Neuronal stem cell (in vitro differentiated cells): Measurements from ENCODE around the gene ITPK1.
A peak's percentile ranks its signal among the peaks of the same experiment; 100 is the strongest.

Experiments
- DNase-seq: peaks from one replicate; pipeline ENCODE4 v3.0.0-alpha.2; 2013; ENCODE audit warnings: low spot score
- H2AFZ ChIP-seq: one replicate; pipeline ENCODE4 v1.6.1; 2013; ENCODE audit warnings: mild to moderate bottlenecking, low read length, inconsistent platforms
- H2AK5ac ChIP-seq: 2 replicates; pipeline ENCODE4 v1.6.1; 2013; ENCODE audit warnings: low read depth, mild to moderate bottlenecking, inconsistent platforms, low read length, moderate library complexity, mixed read lengths
- H2BK120ac ChIP-seq: 2 replicates; pipeline ENCODE4 v1.6.1; 2013; ENCODE audit warnings: low read depth, mild to moderate bottlenecking, inconsistent platforms, low read length, moderate library complexity, mixed read lengths
- H2BK12ac ChIP-seq: one replicate; pipeline ENCODE4 v1.6.1; 2013; ENCODE audit warnings: low read length, inconsistent platforms
- H2BK15ac ChIP-seq: 2 replicates; pipeline ENCODE4 v1.6.1; 2013; ENCODE audit warnings: mild to moderate bottlenecking, low read length, inconsistent platforms, mixed read lengths
- H2BK5ac ChIP-seq: one replicate; pipeline ENCODE4 v1.6.1; 2013; ENCODE audit warnings: inconsistent platforms, mild to moderate bottlenecking, low read length, moderate library complexity
- H3K14ac ChIP-seq: one replicate; pipeline ENCODE4 v1.6.1; 2013; ENCODE audit warnings: low read length, inconsistent platforms
- H3K18ac ChIP-seq: 2 replicates; pipeline ENCODE4 v1.6.1; 2013; ENCODE audit warnings: low read length, inconsistent platforms
- H3K23ac ChIP-seq: 2 replicates; pipeline ENCODE4 v1.6.1; 2013; ENCODE audit warnings: low read depth, mild to moderate bottlenecking, mixed read lengths, low read length, inconsistent platforms; ENCODE audit not compliant: poor library complexity
- H3K27ac ChIP-seq: replicated peaks from 3 replicates; pipeline ENCODE4 v1.5.1; 2013; ENCODE audit warnings: low read length, inconsistent platforms
- H3K27me3 ChIP-seq, 3 experiments: 2 replicates each; pipeline ENCODE4 v1.6.1; 2013; ENCODE audit warnings: low read length in 3 of 3, mild to moderate bottlenecking in 2 of 3, inconsistent platforms in 1 of 3, low read depth in 1 of 3, mixed read lengths in 1 of 3, moderate library complexity in 1 of 3; ENCODE audit not compliant: control insufficient read depth in 3 of 3, insufficient read depth in 3 of 3
- H3K36me3 ChIP-seq, 2 donors: replicated peaks in 1 of 2; 2 replicates each; pipeline ENCODE4 v1.6.1; 2013; ENCODE audit warnings: low read length in 2 of 2; ENCODE audit not compliant: control insufficient read depth in 2 of 2, insufficient read depth in 2 of 2
- H3K4ac ChIP-seq: 2 replicates; pipeline ENCODE4 v1.6.1; 2013; ENCODE audit warnings: inconsistent platforms, mild to moderate bottlenecking, low read length, moderate library complexity
- H3K4me1 ChIP-seq, 2 donors: 1 replicate in 1 of 2; 2 replicates in 1 of 2; pipeline ENCODE4 v1.6.1; 2013; ENCODE audit warnings: low read length in 2 of 2, low read depth in 1 of 2; ENCODE audit not compliant: control insufficient read depth in 2 of 2, insufficient read depth in 1 of 2
- H3K4me2 ChIP-seq: one replicate; pipeline ENCODE4 v1.6.1; 2013; ENCODE audit warnings: mild to moderate bottlenecking, low read length, inconsistent platforms; ENCODE audit not compliant: insufficient read depth, poor library complexity, severe bottlenecking
- H3K4me3 ChIP-seq, 2 donors: 2 replicates each; pipeline ENCODE4 v1.5.1; 2013; ENCODE audit warnings: low read length in 2 of 2, mild to moderate bottlenecking in 2 of 2, inconsistent platforms in 1 of 2, moderate library complexity in 1 of 2
- H3K79me1 ChIP-seq: one replicate; pipeline ENCODE4 v1.6.1; 2013; ENCODE audit warnings: low read depth, mild to moderate bottlenecking, inconsistent platforms, low read length, moderate library complexity
- H3K9ac ChIP-seq: one replicate; pipeline ENCODE4 v1.6.1; 2013; ENCODE audit warnings: mild to moderate bottlenecking, low read depth, low read length, inconsistent platforms; ENCODE audit not compliant: poor library complexity
- H3K9me3 ChIP-seq, 2 donors: replicated peaks in 1 of 2; 2 replicates each; pipeline versions ENCODE3 to v1.6.1; 2013; ENCODE audit warnings: low read length in 2 of 2, mild to moderate bottlenecking in 2 of 2, inconsistent platforms in 1 of 2, low read depth in 1 of 2, mixed read lengths in 1 of 2, moderate library complexity in 1 of 2; ENCODE audit not compliant: control insufficient read depth in 2 of 2, insufficient read depth in 1 of 2
- H4K8ac ChIP-seq: one replicate; pipeline ENCODE4 v1.6.1; 2013; ENCODE audit warnings: low read depth, mild to moderate bottlenecking, inconsistent platforms, low read length, moderate library complexity
- H4K91ac ChIP-seq: one replicate; pipeline ENCODE4 v1.6.1; 2013; ENCODE audit warnings: low read length, low read depth, mild to moderate bottlenecking, inconsistent platforms; ENCODE audit not compliant: poor library complexity
- WGBS, 2 donors: extraction: QIAGEN DNeasy Blood & Tissue Kit; methylation state at CpG; one replicate each; pipeline ENCODE4 v1.1.7; 2013; ENCODE audit warnings: missing lambda C conversion rate in 2 of 2, mixed read lengths in 1 of 2; ENCODE audit not compliant: insufficient read length in 2 of 2, insufficient replicate concordance in 1 of 2; ENCODE audit errors: extremely low coverage in 2 of 2; 5-methylcytosine and 5-hydroxymethylcytosine counted together

ITPK1 gene

DNA sequence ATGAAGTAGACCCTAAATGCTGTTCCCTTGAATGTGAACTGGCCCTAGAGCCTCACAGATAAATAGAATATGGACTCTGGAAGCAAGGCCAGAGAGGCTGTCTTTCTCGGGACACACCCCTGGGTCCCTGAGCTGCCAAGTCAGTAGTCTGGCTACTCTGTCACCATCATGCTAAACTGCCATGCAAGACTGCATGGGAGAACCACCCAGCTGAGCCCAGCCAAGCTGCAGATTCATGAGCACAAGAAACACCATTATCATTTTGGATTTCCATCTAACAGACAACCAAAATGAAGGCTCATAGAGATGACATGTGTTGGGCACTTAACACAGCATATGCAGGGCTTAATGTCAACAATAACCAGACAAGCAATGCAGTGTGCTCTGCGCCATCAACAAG lies 139.5 kb downstream of the ITPK1 start:
- Histone ChIP-seq H3K36me3 (no peaks in the 10 kb centered on the region), H3K4me3 (no peak overlapping the region), H3K4ac (no peak overlapping the region), H2BK12ac (no peak overlapping the region), H3K9ac (no peak overlapping the region), H2AK5ac (no peak overlapping the region), H4K91ac (no peak overlapping the region), H3K79me1 (peaks cover 2% of the 10 kb centered on the region), H3K9me3 (peaks cover 7 to 30% of the 10 kb centered on the region in 2 donors), H3K27ac (no peak overlapping the region), H2AFZ (no peak overlapping the region), H3K18ac (no peak overlapping the region), H3K27me3 (no peaks in the 10 kb centered on the region), H3K23ac (no peak overlapping the region), H3K4me2 (no peak overlapping the region), H2BK15ac (no peak overlapping the region), H2BK120ac (no peak overlapping the region), H2BK5ac (no peak overlapping the region), H3K4me1 (no peaks in the 10 kb centered on the region), H3K14ac (no peak overlapping the region), H4K8ac (no peak overlapping the region)
- no CpG with 5 or more reads among the region's 2 CpGs for WGBS, 2 donors
- no peak for DNase-seq

DNA sequence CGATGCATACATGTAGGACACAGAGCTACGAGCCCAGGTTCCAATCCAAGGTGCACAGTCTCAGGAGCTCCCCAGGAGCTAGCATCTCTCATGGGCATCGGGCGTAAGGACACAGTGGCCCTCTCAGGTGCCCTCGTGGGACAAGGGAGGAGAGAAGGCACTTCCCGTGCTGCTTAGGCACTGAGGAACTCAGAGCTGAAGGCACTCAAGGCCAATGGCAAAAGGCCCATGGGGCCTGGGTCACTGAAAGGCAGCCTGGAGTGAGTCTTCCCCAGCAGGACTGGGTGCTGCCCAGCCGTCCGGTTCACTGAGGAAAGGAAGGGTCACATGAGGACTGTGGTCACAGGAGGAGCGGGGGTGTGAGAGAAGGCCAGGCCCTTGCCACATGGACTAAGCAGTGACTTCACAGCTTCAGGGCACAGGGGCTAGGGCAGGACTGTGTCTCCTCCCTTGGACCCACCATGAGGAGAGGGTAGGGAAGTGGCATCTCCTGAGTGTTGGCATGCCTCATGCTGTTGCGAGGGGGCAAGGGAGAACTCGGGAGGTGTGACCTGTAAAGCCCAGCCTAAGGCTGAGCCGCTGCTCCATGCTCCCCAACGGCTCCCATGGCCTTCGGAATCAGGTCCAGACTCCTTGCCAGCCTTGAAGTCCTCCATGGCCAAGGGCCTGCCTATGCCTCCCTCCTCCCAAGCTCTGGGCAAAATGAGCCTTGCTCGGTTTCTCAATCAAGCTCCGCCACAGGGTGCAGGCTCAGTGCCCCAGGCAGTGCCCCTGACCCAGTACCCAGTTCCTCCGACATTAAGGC lies 141.0 kb downstream of the ITPK1 start:
- Histone ChIP-seq H3K79me1 (peaks cover 2% of the 10 kb centered on the region), H3K27ac (no peak overlapping the region), H3K4me2 (no peak overlapping the region), H3K27me3 (no peaks in the 10 kb centered on the region), H3K9ac (no peak overlapping the region), H3K14ac (no peak overlapping the region), H4K8ac (no peak overlapping the region), H4K91ac (peak overlapping the region; percentile 34), H2AK5ac (no peak overlapping the region), H2BK5ac (no peak overlapping the region), H2BK12ac (no peak overlapping the region), H3K4ac (no peak overlapping the region), H3K4me3 (no peak overlapping the region), H3K23ac (no peak overlapping the region), H2AFZ (no peak overlapping the region), H2BK15ac (no peak overlapping the region), H3K4me1 (no peaks in the 10 kb centered on the region), H3K36me3 (no peaks in the 10 kb centered on the region), H3K9me3 (peaks cover 4 to 26% of the 10 kb centered on the region in 2 donors), H2BK120ac (no peak overlapping the region), H3K18ac (no peak overlapping the region)
- no CpG with 5 or more reads among the region's 17 CpGs for WGBS, 2 donors
- DNase-seq, result no peak

DNA sequence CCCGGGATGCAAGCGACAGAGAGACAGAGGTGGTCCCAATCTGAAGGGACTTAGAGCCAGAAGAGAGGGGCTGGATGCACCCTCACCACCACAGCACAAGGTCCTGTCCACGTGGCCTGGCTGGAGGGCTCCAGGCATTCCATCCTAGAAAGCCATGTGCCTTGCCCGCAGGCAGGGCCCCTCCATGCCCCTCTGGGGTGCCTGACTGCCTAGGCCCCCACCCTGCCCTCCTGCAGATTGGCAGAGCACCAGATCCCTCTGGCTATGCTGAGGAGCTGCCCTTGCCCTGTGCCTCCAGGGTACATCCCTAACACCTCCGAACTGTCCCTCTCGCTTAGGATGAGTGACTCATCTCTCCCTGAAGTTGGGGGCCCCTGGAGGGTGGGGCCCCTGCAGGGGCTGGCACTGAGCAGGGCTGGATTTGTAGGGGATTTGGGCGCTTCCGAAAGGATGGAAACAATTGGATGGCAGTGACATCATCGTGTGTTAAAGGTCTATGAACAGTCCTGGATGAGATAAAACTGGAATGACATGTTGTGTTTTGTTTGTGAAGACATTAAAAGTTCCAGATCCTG lies 141.8 kb downstream of the ITPK1 start:
- Histone ChIP-seq H3K14ac (no peak overlapping the region), H2AFZ (no peak overlapping the region), H3K23ac (no peak overlapping the region), H4K91ac (no peak overlapping the region), H3K18ac (no peak overlapping the region), H2BK12ac (no peak overlapping the region), H4K8ac (no peak overlapping the region), H2BK5ac (no peak overlapping the region), H3K9me3 (peaks cover 4 to 22% of the 10 kb centered on the region in 2 donors), H3K27ac (no peak overlapping the region), H3K4me3 (no peak overlapping the region), H3K27me3 (no peaks in the 10 kb centered on the region), H3K9ac (no peak overlapping the region), H3K4ac (no peak overlapping the region), H2BK15ac (no peak overlapping the region), H3K4me2 (no peak overlapping the region), H3K36me3 (no peaks in the 10 kb centered on the region), H3K4me1 (no peaks in the 10 kb centered on the region), H3K79me1 (peaks cover 2% of the 10 kb centered on the region), H2BK120ac (no peak overlapping the region), H2AK5ac (no peak overlapping the region)
- WGBS, 2 donors, result no CpG with 5 or more reads among the region's 9 CpGs
- DNase-seq, result no peak

DNA sequence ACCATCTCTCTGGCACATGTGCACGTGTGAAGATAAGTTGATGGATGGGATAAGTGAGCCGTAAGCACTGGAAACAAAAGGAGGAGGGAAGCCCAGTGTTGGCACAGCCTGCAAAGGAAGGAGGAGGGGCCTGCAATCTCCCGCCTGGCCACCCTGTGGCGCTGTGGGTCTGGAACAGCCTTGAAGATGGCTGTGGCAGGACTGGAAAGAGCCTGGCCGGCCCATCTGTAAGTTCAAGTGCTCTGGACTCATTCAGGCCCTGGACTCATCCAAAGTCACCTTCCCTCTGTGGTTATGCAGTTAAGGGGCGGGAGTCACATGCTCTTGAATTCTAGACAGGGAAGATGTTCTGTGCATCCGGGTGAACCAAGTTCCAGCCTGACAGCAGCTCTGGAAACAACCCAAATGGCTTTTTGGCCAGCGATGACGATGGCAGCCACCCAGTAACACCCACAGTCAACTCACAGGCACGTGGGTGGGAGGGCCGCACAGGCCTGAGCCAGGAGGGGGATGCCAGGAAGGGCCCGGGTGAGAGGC lies 142.4 kb downstream of the ITPK1 start:
- DNase-seq, result peak; percentile 32
- Histone ChIP-seq H4K91ac (no peak overlapping the region), H3K27me3 (no peaks in the 10 kb centered on the region), H3K23ac (no peak overlapping the region), H3K4ac (no peak overlapping the region), H4K8ac (no peak overlapping the region), H3K79me1 (peaks cover 2% of the 10 kb centered on the region), H2BK12ac (no peak overlapping the region), H3K27ac (no peak overlapping the region), H3K36me3 (no peaks in the 10 kb centered on the region), H2BK15ac (no peak overlapping the region), H3K18ac (no peak overlapping the region), H3K4me2 (no peak overlapping the region), H3K9ac (no peak overlapping the region), H3K4me3 (no peak overlapping the region), H2AK5ac (peak overlapping the region; percentile 25), H2BK5ac (no peak overlapping the region), H2AFZ (no peak overlapping the region), H3K14ac (no peak overlapping the region), H2BK120ac (no peak overlapping the region), H3K9me3 (peaks cover 0 to 16% of the 10 kb centered on the region in 2 donors), H3K4me1 (no peaks in the 10 kb centered on the region)
- WGBS, 2 donors, result no CpG with 5 or more reads among the region's 12 CpGs
